Astrocyte (in vitro differentiated cells and primary cell): ENCODE results near the gene KRTAP19-6.

Experiments used
- EZH2 ChIP-seq: IDR thresholded peaks from 2 replicates; pipeline ENCODE4 v1.6.1; 2012; ENCODE audit warnings: mild to moderate bottlenecking, low read length, inconsistent platforms; ENCODE audit not compliant: insufficient read depth
- TF ChIP-seq, protein P1 (sequence below): IDR thresholded peaks from 2 replicates; pipeline ENCODE4 v1.5.1; 2011; ENCODE audit warnings: low read depth, mild to moderate bottlenecking, inconsistent platforms, low read length, moderate library complexity; ENCODE audit not compliant: insufficient read depth

DNA sequence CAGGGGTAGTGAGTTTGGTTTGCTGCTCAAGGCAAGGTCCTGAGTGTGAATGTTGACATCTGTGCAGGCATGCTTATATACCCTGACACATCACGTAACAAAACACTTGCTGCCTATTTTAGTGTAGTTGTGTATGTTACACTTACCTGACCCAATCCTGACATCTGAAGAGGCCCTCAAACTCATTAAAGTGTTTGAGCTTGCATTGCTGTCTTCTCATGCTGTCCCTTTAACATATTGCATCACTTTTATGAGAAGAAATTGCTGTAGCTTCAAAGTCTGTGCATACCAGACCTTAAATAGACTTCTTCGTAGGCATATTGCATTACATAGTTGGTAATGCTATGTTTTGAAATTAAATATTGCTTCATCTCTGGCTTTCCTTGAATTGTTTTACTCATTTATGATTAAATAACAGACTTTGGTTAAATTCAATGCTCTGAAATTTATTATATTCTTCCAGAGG lies 49.7 kb downstream of the KRTAP19-6 start, which contains the start of gene KRTAP19-3:
- TF ChIP-seq, protein P1, sequence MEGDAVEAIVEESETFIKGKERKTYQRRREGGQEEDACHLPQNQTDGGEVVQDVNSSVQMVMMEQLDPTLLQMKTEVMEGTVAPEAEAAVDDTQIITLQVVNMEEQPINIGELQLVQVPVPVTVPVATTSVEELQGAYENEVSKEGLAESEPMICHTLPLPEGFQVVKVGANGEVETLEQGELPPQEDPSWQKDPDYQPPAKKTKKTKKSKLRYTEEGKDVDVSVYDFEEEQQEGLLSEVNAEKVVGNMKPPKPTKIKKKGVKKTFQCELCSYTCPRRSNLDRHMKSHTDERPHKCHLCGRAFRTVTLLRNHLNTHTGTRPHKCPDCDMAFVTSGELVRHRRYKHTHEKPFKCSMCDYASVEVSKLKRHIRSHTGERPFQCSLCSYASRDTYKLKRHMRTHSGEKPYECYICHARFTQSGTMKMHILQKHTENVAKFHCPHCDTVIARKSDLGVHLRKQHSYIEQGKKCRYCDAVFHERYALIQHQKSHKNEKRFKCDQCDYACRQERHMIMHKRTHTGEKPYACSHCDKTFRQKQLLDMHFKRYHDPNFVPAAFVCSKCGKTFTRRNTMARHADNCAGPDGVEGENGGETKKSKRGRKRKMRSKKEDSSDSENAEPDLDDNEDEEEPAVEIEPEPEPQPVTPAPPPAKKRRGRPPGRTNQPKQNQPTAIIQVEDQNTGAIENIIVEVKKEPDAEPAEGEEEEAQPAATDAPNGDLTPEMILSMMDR = no peak
- TF ChIP-seq EZH2 = no peak
